ENCODE data around the gene ATP10B. TPM values are rescaled to one million over a fixed set of nuclear protein-coding genes. Genes with fewer than 3 reads are reported as not detected.

The ATP10B gene
- total RNA-seq, 2 donors from 2014 or later, result not detected

DNA sequence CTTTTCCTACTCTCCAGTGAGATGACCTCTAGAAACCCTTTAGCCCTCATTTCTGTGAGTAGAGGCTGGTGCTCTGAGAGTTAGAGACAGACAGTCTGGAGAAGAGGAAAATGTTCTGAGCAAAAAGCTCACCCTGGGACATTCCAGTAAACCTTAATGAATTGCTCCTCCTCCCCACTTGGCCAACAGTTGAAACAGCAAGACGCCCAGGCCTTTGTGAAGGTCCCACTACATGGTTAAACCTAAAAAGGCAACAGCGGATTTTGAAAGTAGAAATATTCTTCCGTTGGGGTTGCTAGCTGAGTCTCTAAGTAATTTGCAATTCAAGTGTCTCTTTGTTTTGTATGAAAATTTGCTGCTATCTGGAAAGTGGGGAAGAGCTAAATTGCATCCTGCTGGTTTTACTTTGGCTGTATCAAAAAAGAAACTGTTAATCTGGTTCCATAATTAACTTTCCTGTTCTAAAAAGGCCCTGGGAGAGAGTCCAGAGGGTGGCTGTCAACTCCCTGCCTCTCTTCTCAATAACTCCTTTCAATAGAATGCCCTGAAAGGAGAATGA, 63.8 kb downstream of the ATP10B start:
- peaks cover 0 to 5% of the 10 kb centered on the region in 2 donors for H3K9me3 Mint-ChIP-seq
- no peaks in the 10 kb centered on the region for H3K36me3 Mint-ChIP-seq
- DNase-seq (ENCODE audit: low spot score in 2 of 2) (no peak), ATAC-seq (no peak)
- no peak overlapping the region for H3K27ac Mint-ChIP-seq

DNA sequence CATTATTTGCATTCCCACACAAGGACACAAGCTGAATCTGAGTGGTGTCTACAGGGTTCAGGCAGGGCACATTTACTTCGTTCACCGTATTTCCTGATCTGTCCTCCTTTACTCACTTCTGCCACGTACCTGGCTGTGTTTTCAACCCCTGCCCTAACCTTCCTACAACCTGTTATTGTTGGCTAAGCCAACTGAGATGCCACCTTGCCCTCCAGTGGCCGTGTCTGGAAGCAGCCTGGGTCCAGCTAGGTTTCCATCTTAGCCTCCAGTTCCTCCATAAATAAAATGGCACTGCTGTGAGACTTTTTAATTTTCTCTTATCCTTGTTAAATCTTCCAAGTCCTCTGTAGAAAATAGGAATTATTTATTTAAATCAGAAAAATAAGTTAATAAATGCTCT, 64.8 kb downstream of the ATP10B start:
- Mint-ChIP-seq H3K9me3 (peaks cover 0 to 5% of the 10 kb centered on the region in 2 donors), H3K36me3 (no peaks in the 10 kb centered on the region), H3K27ac (no peak overlapping the region)
- DNase-seq (ENCODE audit: low spot score in 2 of 2), result no peak
- peak in 1 of 2 donors; percentile 38 for ATAC-seq

DNA sequence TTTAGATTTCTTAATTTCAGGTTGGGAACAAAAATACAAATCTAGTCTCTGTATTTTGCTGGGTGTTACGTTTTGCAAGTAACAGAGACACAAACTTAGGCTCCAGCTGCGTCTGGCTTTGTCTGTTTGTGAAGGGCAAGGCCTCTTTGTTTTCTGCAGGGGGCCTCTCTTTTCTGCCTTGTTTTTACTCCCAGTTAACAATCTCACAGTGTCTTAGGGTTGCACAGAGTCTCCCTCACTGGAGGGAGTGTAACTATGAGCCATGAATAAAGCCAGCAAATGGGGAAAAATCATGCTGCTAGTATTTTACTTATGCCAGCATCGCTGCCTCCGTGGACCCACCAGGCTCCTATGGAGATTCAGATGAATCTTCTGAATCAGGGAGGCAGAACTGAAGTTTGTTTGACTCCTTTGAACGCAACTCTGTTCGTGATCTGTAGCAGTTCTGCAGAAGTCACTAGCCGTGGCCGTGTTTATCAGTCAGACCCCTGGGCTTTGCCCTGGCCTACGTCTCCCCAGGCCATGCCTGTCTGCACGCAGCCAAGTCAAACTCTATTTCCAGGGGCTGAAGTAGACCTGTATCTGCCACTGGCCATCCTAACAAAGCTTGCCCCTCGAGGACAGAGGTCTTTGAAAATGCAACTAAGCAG, 77.2 kb downstream of the ATP10B start:
- no peaks in the 10 kb centered on the region for H3K9me3 Mint-ChIP-seq
- H3K36me3 Mint-ChIP-seq, result no peaks in the 10 kb centered on the region
- no peak for DNase-seq (ENCODE audit: low spot score in 2 of 2)
- ATAC-seq, result no peak
- no peak overlapping the region for H3K27ac Mint-ChIP-seq

DNA sequence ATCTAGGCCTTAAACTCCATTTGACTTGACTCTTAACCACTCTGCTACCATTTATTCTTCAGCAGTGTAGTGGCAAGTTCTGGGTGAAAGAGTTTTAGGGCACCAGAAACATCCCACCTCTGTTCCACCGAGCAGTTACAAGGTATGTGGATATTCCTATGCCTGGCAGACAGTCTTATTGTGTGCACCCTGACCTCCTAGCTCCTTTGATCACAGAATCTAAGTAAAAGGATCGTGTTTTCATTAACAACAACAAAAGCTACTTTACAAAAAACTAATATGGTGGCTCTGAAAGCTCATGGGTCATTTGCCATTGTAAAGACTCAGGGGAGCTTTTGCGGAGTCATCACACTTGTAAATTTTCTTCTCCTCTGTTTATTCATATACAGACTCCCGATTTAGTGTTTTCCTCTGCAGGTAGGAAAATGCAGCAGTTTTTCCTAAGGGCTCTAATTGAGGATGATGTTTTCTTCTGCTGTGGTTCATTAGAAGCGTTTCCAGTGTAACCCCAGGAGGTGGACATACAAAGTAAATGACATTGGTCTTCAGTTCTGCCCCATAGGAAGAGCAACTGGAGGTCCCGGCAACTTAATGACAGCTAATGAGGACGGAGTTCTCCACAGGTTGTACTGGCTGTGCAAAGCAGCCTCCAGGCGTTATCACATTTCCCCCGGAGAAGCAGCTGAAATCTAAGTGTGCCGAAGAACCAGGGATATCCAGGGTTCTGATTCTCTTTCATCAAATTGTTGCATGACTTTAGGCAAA, 78.2 kb downstream of the ATP10B start:
- DNase-seq (ENCODE audit: low spot score in 2 of 2), result no peak
- no peaks in the 10 kb centered on the region for H3K9me3 Mint-ChIP-seq
- no peak overlapping the region for H3K27ac Mint-ChIP-seq
- H3K36me3 Mint-ChIP-seq, result no peaks in the 10 kb centered on the region
- no peak for ATAC-seq

DNA sequence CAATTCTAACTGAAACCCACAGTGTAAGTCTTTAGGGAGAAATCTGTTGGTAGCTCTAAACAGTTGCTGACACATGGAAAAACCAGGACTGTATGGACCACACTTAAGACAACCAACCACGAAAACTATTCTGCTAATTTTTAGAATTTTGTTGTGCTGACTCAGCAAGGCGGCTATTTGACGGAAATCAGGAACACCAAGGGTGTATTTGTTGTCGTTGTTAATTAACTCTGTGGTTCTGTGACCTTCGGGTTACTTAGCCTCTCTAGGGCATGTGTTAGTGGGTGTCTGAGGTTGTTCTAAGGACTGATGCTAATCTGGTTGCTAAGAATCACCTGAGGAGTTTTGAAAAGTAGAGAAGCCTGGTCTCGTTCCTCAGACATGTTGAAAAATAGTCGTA, 79.2 kb downstream of the ATP10B start:
- no peak overlapping the region for H3K27ac Mint-ChIP-seq
- ATAC-seq, result no peak
- H3K9me3 Mint-ChIP-seq, result no peaks in the 10 kb centered on the region
- H3K36me3 Mint-ChIP-seq, result no peaks in the 10 kb centered on the region
- no peak for DNase-seq (ENCODE audit: low spot score in 2 of 2)

DNA sequence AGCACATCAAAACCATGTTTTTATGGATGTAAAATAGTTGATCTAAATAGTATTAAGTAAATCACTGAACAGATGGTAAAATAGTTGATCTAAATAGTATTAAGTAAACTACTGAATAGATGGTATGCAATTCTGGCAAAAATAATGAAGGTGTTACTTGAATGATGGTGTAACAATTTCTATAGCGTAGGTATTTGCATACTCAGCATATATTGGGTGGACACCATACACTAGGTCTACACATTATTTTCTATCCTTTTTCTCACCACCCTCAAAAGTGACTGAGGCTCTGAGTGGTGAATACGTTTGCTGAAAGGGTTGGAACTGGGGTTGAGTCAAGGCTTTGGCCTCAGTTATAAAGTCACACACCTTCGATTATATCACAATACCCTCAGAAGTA, 81.3 kb downstream of the ATP10B start:
- no peaks in the 10 kb centered on the region for H3K9me3 Mint-ChIP-seq
- no peaks in the 10 kb centered on the region for H3K36me3 Mint-ChIP-seq
- ATAC-seq (no peak), DNase-seq (ENCODE audit: low spot score in 2 of 2) (no peak)
- no peak overlapping the region for H3K27ac Mint-ChIP-seq

DNA sequence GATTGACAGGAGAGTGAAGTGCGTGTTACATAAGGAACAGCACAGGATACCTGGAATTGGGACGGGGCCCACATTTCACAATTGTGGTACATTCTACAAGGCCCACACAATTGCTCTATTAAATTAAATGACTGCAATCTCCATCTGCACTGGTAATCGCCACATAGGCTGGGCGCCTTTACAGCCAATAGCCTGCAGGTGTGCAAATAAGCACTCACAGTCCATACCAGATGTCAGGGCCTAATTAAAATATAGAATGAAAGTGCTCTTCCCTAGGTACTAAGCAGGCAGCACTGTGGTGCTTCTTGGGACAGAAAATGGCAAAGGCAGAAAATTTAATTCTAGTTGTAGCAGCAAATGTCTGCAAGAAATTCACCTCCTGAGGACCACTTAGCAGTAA, 82.7 kb downstream of the ATP10B start:
- ATAC-seq, result no peak
- H3K36me3 Mint-ChIP-seq, result no peaks in the 10 kb centered on the region
- no peak overlapping the region for H3K27ac Mint-ChIP-seq
- H3K9me3 Mint-ChIP-seq, result no peaks in the 10 kb centered on the region
- no peak for DNase-seq (ENCODE audit: low spot score in 2 of 2)

DNA sequence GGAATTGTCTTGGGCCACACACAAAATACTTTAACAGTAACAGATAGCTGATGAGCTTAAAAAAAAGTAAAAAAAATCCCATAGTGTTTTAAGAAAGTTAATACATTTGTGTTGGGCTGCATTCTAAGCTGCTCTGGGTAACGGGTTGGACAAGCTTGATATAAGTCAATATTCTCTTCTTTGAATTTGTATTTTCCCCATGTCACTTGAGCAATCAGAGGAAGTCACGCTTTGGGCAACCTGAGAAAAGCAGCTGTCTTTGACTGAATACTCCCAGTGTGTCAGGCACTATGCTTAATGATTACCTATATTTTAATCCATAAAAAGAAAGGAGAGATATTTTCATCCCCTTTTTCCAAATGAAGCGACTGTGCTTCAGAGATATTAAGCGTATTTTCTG, 84.9 kb downstream of the ATP10B start:
- Mint-ChIP-seq H3K36me3 (no peaks in the 10 kb centered on the region), H3K9me3 (peaks cover 0 to 4% of the 10 kb centered on the region in 2 donors), H3K27ac (no peak overlapping the region)
- DNase-seq (ENCODE audit: low spot score in 2 of 2), result no peak
- no peak for ATAC-seq

DNA sequence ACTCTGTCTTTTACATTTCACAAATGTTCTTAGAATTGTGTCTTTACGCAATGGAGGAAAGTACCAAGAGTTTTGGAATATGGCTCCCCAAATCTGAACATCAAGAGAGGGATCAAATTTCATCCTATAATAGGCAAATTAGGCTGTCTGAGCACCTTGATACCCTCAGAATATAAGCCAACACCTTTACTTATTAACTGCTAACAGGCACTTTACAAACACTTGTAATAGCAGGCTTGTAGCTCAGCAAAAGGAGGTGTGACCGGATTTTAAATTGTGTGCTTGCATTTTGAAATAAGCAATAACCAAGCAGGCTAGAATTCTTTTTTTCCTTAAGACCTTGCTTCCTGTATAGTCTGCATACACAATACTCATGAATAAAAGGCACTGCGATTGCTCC, 92.0 kb downstream of the ATP10B start:
- no peak for ATAC-seq
- Mint-ChIP-seq H3K27ac (no peak overlapping the region), H3K9me3 (peaks cover 0 to 4% of the 10 kb centered on the region in 2 donors), H3K36me3 (no peaks in the 10 kb centered on the region)
- DNase-seq (ENCODE audit: low spot score in 2 of 2), result no peak

DNA sequence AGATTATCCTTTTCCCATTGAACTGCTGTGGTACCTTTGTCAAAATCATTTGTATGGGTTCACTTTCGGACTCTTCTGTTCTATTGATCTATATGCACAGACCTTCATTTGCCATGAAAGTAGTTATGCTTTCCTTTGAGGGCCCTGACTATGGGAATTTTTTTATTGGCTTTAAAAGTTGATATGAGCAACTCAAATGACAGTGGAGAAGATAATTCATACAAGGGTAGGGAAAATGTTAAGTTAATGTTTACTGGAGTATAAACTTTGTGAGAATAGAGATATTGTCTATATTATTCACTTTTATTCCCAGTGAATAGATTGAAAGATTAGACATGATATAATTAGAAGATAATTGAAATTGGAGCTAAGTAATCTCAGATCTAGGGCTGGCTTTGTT, 94.8 kb downstream of the ATP10B start:
- H3K27ac Mint-ChIP-seq, result no peak overlapping the region
- no peaks in the 10 kb centered on the region for H3K9me3 Mint-ChIP-seq
- ATAC-seq, result no peak
- H3K36me3 Mint-ChIP-seq, result no peaks in the 10 kb centered on the region
- DNase-seq (ENCODE audit: low spot score in 2 of 2), result no peak

DNA sequence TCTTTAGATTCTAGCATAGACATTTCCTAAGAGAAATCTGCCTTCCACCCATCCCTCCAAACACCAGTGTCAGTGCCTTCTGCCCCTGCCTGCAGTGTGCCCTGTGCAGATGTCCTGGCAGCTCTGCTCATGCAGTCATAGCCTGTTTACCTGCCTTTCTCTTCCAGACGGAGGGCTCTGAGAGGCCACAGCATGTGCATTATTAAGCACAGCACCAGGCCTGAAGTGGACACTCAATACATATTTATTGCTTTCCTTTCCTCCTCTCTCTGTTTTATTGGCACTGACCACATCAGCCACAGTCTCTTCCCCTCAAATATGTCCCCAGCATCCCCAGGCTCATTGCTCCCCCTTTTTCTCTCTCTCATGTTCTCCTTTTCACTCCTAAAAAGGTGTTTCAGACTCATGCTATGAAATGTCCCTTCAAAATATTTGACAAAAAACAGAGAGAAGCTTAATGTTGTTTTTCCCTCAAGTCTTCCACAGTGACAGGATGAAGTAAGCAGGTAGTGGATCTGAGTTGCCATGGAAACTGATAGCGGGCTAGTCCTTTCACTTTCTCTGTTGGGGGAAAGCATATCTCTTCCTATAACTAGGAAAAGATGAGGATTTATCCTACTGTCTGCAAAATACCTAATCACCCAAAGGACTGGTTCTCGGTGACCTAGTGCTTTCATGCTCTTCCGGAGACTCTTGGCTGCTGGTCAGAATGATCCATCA, 100.9 kb downstream of the ATP10B start:
- Mint-ChIP-seq H3K36me3 (no peaks in the 10 kb centered on the region), H3K9me3 (no peaks in the 10 kb centered on the region), H3K27ac (no peak overlapping the region)
- DNase-seq (ENCODE audit: low spot score in 2 of 2) (no peak), ATAC-seq (no peak)

DNA sequence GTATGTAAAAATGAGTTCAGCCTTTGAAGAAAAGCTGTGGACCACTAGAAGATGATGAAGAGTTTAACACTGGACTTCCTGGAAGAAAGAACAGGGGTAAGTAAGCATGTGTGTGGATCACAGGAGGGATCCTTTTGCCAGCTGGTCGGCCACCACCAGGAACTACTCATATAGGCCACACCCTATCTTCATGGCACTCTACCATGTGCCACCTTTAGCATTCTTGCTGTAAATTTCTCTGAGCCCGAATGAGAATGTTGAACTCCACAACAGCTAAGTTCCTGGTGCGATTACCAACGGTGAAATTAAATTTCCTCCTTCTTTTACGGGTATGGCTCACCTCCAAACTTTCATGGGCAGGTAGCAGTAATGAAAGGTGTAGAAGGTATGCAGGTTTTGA, 102.3 kb downstream of the ATP10B start:
- Mint-ChIP-seq H3K36me3 (no peaks in the 10 kb centered on the region), H3K9me3 (no peaks in the 10 kb centered on the region), H3K27ac (no peak overlapping the region)
- DNase-seq (ENCODE audit: low spot score in 2 of 2) (no peak), ATAC-seq (no peak)

DNA sequence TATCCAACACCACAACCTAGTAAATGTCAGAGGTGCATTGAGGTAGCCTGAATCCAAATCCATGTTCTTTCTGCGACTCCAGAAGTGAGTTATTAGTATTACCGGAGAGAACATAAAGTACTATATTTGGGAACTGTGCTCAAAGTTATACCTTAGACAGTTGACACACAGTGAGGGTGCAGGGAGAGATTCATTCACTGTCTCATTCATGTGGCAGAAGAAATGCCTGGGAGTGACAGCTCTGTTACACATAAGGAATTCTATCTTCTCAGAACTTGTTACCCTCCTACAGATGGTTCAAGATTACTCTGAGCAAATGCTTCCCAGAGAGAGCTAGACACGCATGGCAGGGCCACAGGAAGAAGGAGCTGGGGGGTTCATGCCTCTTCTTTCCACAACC, 103.0 kb downstream of the ATP10B start:
- DNase-seq (ENCODE audit: low spot score in 2 of 2) (no peak), ATAC-seq (no peak)
- Mint-ChIP-seq H3K27ac (no peak overlapping the region), H3K9me3 (no peaks in the 10 kb centered on the region), H3K36me3 (no peaks in the 10 kb centered on the region)

DNA sequence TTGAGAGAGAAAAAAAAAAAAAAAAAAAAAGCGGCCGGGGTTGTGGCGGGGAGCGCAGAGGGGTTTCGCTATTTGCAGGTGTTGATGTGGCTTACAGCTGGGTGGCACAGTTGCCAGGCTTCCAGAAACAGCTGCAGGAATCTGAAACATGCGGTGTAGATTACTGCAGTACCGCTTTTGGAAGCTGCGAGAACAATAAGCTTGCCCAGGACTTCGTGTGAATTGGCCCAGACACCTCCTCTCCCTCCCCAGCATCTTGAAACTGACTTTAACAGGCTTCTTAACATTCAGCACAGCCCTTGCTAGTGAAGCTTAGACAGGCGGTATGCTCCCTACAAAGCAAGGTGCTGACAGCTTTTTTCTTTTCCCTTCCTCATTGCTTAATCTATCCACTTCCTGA, 104.0 kb downstream of the ATP10B start:
- no peaks in the 10 kb centered on the region for H3K9me3 Mint-ChIP-seq
- no peaks in the 10 kb centered on the region for H3K36me3 Mint-ChIP-seq
- DNase-seq (ENCODE audit: low spot score in 2 of 2), result no peak

DNA sequence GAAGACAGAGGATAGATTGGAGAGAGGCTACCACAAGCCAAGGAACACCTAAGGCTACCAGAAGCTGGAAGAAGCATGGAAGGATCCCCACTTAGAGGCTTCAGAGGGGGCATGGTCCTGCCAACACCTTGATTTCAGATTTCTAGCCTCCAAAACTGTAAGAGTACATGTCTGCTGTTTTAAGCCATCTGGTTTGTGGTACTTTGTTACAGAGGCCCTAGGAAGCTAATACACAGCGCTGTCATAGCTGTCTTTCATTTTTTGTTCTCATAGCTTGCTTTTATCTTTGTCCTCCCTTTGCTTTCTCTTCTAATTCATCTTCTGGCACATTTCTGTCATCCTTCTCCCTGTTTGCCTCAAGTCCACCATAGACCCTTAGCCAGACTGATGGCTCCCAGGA, 104.5 kb downstream of the ATP10B start:
- H3K36me3 Mint-ChIP-seq, result no peaks in the 10 kb centered on the region

More for the DNA sequence above, 104.0 kb downstream of the ATP10B start:
- H3K27ac Mint-ChIP-seq, result no peak overlapping the region
- ATAC-seq, result peak in 1 of 2 donors; percentile 63

DNA sequence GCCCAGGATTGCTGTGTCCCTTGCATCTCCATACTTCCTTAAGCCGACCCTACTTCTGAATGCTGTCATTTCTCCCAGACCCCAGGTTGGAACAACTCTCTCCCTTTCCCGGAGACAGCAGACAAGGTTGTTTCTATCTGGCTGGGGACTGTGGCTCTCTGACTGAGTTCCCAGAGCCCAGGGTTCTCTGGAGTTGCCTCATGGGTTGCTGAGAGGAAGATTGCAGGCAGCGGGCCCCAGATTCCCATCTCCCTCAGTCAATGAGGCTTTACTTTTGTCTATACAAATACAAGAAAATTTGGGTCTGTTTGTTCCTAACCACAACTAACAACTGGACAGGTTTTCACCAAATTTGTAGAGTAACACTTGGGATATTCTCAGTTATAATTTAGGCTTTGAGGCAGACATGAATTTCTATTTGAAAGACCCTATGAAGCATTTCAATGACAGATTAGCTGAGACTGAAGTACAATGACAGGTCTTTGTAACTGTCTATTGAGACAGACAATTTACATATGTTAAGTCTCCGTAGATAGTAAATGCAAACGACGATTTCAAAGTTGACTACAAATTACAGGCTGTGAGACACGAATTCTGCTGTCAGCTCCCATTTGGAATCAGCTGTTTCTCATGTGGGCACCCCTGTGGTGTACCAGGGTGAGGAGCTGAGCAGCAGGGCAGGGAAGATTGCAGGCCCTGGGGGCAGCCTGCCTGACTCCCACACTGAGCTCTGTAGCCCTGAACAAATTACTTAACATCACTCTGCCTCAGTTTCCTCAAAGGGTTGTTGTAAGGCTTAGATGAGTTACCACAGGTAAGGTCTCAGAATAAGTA, 107.5 kb downstream of the ATP10B start:
- Mint-ChIP-seq H3K36me3 (no peaks in the 10 kb centered on the region), H3K9me3 (no peaks in the 10 kb centered on the region), H3K27ac (no peak overlapping the region)
- no peak for ATAC-seq
- DNase-seq (ENCODE audit: low spot score in 2 of 2), result no peak

More for the DNA sequence above, 104.5 kb downstream of the ATP10B start:
- Mint-ChIP-seq H3K27ac (peak overlapping the region in 1 of 2 donors; percentile 57), H3K9me3 (no peaks in the 10 kb centered on the region)
- no peak for ATAC-seq
- DNase-seq (ENCODE audit: low spot score in 2 of 2), result no peak
